BJ (cell line): ENCODE data around the gene SRGAP2B. TPM values are rescaled to one million over a fixed set of nuclear protein-coding genes. Genes with fewer than 3 reads are reported as not detected.
"Not testable (repeated sequence)": the region's sequence is repeated elsewhere in the genome, so short reads cannot be mapped to it uniquely, and the experiment has no call there.

Experiments
- CTCF ChIA-PET: fragments of 350-600 bp; formaldehyde crosslinking; extraction: SDS; loops from one replicate; lab custom pipeline; 2021; ENCODE audit warnings: antibody characterized with exemption, inconsistent platforms; lab: Yijun Ruan, JAX
- POLR2A ChIA-PET: fragments of 300-600 bp; sonication (Branson Sonifier 250); formaldehyde crosslinking; extraction: SDS; loops from one replicate; lab custom pipeline; 2021; ENCODE audit warnings: antibody characterized with exemption; lab: Charles Lee
- DNase-seq: peaks from one replicate; pipeline ENCODE4 v3.0.0-alpha.2; 2011; ENCODE audit warnings: low read depth
- H3K27me3 ChIP-seq: 2 replicates; pipeline ENCODE4 v1.6.0; 2011; ENCODE audit warnings: low read length; ENCODE audit not compliant: control insufficient read depth, insufficient read depth
- H3K36me3 ChIP-seq: 2 replicates; pipeline ENCODE4 v1.5.1; 2011; ENCODE audit warnings: low read length; ENCODE audit not compliant: control insufficient read depth, insufficient read depth
- H3K4me3 ChIP-seq: 2 replicates; pipeline ENCODE4 v1.5.1; 2011; ENCODE audit warnings: low read depth, mild to moderate bottlenecking, control low read depth, low read length
- polyA plus RNA-seq: library from polyadenylated mRNA; depleted of rRNA; stranded (reverse); fragments of >200 nt; gene quantifications from 2 replicates; pipeline ENCODE4 v1.2.3, GENCODE V29; 2011

Gene SRGAP2B
- polyA plus RNA-seq, 1 experiment: 4.8 TPM

GRCh38 chr1:144995833-144996410 lies 99.2 kb downstream of the SRGAP2B start:
- H3K4me3 ChIP-seq, H3K27me3 ChIP-seq, POLR2A ChIA-PET, CTCF ChIA-PET, DNase-seq, H3K36me3 ChIP-seq: not testable (repeated sequence)

DNA sequence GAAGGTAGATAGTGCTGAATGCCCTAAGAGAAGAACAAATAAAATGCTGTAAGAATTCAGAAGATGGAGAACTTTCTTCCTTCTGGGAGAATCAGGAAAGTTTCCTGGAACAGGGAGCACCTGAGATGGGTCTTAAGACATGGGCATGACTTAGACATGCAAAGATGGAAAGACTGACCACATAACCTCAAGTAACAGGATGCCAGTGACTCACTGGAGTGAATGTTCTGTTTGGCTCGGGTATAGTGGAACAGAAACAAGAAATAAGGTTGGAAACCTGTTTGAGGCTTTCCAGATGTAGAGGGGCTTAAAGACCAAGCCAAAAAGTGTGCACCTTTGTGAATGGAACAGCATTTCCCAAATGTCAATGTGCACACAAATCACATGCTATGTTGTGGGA lies 102.2 kb downstream of the SRGAP2B start:
- CTCF ChIA-PET: not testable (repeated sequence)

GRCh38 chr1:144990611-144991010 lies 104.5 kb downstream of the SRGAP2B start:
- DNase-seq, POLR2A ChIA-PET, H3K36me3 ChIP-seq, CTCF ChIA-PET, H3K4me3 ChIP-seq, H3K27me3 ChIP-seq: not testable (repeated sequence)

More for the DNA sequence above, 102.2 kb downstream of the SRGAP2B start:
- DNase-seq, H3K4me3 ChIP-seq, POLR2A ChIA-PET, H3K27me3 ChIP-seq, H3K36me3 ChIP-seq: not testable (repeated sequence)

DNA sequence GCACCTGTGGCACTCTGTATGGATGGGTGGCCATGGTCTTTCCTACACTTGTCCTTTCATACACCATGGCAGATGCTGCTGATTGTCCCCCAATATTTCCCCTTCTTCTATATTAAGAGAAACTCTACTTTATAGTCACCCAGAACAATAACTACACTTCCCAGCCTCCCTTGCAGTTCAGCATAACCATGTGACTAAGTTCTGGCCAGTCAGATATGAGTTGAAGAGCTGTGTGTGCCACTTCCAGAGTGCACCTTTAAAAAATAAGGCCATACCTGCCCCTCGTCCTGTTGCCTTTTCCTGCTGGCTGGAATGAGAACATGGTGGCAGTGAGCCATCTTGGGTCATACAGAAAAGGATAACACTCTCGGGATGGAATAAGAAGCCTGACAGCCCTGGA lies 108.0 kb downstream of the SRGAP2B start:
- H3K27me3 ChIP-seq, H3K36me3 ChIP-seq, CTCF ChIA-PET, POLR2A ChIA-PET, DNase-seq, H3K4me3 ChIP-seq: not testable (repeated sequence)

DNA sequence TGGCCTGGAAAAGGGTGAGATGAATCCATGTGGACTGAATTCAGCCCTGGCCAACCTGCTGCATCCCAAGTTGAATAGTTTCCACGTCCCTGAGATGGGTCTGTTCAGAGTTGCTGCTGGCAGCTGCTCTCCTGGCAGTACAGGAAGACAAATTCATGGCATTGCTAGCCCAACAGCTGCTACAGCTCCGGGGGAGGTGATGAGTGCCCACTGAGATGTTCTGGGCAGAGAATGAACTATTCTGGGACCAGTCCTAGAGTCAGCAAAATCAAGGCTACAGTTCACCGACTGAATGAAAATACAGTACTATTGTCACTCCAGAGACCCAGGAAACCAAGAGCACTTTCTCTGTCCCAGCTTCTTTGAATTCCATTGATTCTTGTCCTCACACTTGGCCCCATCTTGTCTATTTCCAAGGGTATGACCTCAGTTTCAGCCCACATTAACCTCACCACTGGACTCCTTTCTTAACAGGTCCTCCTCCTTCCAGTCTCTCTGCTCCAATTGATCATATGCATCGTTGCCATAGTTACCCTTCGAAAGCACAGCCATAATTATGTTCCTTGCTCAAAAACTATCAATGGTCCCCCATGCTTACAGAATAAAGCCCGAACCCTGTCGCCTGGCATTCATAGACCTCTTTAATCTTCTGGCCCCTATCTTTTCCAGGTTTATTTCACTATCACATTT lies 108.8 kb downstream of the SRGAP2B start:
- DNase-seq, POLR2A ChIA-PET, H3K36me3 ChIP-seq, CTCF ChIA-PET, H3K27me3 ChIP-seq, H3K4me3 ChIP-seq: not testable (repeated sequence)

- DNase-seq, CTCF ChIA-PET, H3K4me3 ChIP-seq, POLR2A ChIA-PET, H3K27me3 ChIP-seq, H3K36me3 ChIP-seq: not testable (repeated sequence)
Measured at GRCh38 chr1:144985550-144986170, 109.5 kb downstream of the SRGAP2B start.

DNA sequence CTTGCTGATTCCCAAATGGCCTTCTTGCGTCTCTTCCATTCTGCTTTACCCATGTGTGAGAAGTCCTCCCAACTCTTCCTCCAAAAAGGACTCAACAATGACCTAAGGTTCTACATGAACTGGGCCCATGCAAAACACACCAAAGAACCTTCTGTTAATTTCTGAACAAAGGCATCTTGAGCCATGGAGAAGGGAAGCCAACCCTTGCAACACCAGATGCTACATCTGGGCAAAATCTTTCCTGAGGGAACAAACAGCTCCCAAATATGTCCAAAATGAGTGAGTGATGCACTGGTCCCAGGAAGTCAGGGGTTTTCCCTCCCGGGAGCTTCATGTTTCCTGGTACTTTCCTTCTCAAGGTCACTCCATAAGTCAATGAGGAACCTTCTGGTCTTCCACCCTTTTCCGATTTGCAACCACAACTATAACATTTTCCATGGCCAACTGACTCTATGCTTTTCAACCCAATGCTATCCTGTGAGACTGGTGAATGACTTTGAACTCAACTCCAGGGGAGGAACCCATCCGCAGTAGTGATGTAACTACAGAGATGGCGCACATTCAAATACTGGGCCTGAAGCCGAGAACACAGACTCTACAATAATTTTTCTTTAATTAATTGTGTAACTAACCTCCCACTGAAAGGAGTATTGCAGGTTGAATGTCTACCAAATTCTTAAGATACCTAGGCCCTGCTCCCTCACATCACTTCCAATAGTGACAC lies 112.2 kb downstream of the SRGAP2B start:
- POLR2A ChIA-PET, H3K36me3 ChIP-seq, H3K4me3 ChIP-seq, DNase-seq, H3K27me3 ChIP-seq, CTCF ChIA-PET: not testable (repeated sequence)

DNA sequence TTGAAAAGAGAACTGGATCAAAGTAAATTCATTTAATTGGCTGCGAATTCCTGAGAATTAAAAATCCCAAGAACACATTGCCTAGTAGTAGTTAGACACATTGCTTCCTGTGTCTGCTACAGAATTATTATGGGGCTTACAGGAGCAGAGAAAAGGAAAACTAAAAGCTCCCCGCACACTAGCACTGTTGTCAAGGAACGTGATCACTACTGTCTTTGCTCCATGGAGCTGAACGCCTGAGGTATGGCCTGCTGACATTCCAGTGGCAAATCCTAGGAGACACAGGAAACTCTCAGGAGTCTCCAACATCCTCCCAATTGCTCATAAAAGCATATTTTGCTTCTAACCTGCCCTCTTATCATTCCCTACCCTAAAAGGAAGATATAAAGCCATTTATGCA lies 114.0 kb downstream of the SRGAP2B start:
- H3K36me3 ChIP-seq, POLR2A ChIA-PET, H3K27me3 ChIP-seq, H3K4me3 ChIP-seq, DNase-seq, CTCF ChIA-PET: not testable (repeated sequence)

- H3K4me3 ChIP-seq, H3K36me3 ChIP-seq, CTCF ChIA-PET, DNase-seq, POLR2A ChIA-PET, H3K27me3 ChIP-seq: not testable (repeated sequence)
Measured at GRCh38 chr1:144979960-144980595, 115.0 kb downstream of the SRGAP2B start.

DNA sequence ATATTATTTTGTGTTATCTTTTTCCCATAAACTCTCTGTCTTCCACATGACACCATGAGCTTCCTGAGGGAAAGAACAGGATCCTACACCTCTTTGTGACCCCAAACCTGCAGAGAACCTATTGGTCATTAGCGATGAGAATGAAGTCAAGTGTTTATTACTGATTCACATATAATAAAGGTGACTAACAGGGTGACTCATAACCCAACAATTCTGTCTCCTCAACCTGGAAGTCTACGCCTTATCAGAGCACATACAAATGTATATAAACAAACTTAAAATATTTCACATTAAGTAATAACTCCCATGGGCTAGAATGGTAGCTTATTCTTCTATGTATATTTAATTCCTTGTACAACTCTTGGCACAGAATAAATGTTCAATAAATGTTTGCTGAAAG lies 117.3 kb downstream of the SRGAP2B start:
- CTCF ChIA-PET, POLR2A ChIA-PET: not testable (repeated sequence)

DNA sequence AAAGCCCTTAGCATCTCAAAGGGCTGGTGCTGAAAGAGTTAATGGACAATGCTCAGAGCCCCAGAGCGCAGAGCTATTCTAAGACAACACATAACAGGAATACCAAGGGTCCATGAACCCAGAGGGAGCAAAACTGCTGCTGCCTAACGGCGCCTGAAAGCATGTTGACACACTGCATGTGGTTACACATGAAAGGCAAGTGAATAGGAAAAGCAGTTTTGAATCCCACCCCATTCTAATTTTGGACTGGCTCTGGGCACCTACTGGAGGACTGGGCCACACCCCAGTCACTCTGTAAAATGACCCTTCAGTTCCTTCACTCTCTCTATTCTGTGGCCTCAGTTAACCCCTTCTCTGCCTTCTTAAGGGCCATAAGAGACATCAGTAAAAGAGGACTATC lies 123.2 kb downstream of the SRGAP2B start:
- CTCF ChIA-PET, DNase-seq, H3K36me3 ChIP-seq, H3K4me3 ChIP-seq, H3K27me3 ChIP-seq, POLR2A ChIA-PET: not testable (repeated sequence)

More for the DNA sequence above, 117.3 kb downstream of the SRGAP2B start:
- H3K36me3 ChIP-seq, DNase-seq, H3K4me3 ChIP-seq, H3K27me3 ChIP-seq: not testable (repeated sequence)

DNA sequence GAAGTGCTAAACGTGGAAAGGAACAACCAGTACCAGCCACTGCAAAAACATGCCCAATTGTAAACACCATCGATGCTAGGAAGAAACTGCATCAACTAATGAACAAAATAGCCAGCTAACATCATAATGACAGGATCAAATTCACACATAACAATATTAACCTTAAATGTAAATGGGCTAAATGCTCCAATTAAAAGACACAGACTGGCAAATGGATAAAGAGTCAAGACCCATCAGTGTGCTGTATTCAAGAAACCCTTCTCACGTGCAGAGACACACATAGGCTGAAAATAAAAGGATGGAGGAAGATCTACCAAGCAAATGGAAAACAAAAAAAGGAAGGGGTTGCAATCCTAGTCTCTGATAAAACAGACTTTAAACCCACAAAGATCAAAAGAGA lies 128.6 kb downstream of the SRGAP2B start:
- DNase-seq, H3K27me3 ChIP-seq, CTCF ChIA-PET, POLR2A ChIA-PET, H3K4me3 ChIP-seq, H3K36me3 ChIP-seq: not testable (repeated sequence)
